Measurements from ENCODE around the gene CALML3. TPM values are rescaled to one million over a fixed set of nuclear protein-coding genes. Genes with fewer than 3 reads are reported as not detected.

Gene CALML3
- total RNA-seq, 2 experiments from 2014 or later, result not detected

DNA sequence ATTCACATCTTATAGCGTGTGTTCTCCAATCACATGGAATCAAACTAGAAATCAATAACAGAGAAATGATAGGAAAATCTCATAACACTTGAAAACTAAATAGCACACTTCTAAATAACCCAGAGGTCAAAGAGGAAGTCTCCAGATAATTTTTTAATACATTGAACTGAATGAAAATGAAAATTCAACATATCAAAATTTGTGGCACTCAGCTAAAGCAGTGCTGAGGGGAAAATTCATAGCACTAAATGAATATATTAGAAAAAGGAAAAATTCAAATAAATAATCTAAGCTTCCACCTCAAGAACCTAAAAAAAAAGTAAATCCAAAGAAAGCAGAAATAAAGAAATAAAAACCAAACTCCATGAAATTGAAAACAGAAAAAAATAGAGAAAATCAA is 17.3 kb downstream of the CALML3 start:
- Mint-ChIP-seq H3K27me3 (peaks cover 8% of the 10 kb centered on the region), H3K27ac (no peak overlapping the region), H3K36me3 (peaks cover 2% of the 10 kb centered on the region), H3K4me1 (no peaks in the 10 kb centered on the region), H3K4me3 (no peak overlapping the region), H3K9me3 (peaks cover 13% of the 10 kb centered on the region)
- DNase-seq (no peak), ATAC-seq (ENCODE audit: low read depth) (no peak)
- POLR2A ChIA-PET, result no interaction called here

DNA sequence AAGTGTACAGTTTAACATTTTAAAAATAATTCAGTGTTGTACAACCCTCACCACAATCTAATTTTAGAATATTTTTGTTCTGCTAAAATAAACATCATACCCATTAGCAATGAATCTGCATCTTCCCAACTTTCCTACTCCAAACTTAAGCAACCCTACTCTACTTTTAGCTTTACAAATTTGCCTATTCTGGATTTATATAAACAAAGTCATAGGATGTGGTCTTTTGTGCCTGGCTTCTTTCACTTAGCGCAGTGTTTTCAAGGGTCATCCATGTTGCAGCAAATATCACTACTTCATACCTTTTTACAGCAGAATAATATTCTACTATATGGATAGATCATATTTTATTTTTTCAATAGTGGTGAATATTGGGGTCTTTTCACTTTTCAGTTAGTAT is 18.9 kb downstream of the CALML3 start:
- Mint-ChIP-seq H3K27me3 (peaks cover 6% of the 10 kb centered on the region), H3K4me1 (no peaks in the 10 kb centered on the region), H3K27ac (no peak overlapping the region), H3K36me3 (peaks cover 2% of the 10 kb centered on the region), H3K9me3 (peaks cover 13% of the 10 kb centered on the region), H3K4me3 (no peak overlapping the region)
- POLR2A ChIA-PET, result no interaction called here
- ATAC-seq (ENCODE audit: low read depth), result no peak
- no peak for DNase-seq

DNA sequence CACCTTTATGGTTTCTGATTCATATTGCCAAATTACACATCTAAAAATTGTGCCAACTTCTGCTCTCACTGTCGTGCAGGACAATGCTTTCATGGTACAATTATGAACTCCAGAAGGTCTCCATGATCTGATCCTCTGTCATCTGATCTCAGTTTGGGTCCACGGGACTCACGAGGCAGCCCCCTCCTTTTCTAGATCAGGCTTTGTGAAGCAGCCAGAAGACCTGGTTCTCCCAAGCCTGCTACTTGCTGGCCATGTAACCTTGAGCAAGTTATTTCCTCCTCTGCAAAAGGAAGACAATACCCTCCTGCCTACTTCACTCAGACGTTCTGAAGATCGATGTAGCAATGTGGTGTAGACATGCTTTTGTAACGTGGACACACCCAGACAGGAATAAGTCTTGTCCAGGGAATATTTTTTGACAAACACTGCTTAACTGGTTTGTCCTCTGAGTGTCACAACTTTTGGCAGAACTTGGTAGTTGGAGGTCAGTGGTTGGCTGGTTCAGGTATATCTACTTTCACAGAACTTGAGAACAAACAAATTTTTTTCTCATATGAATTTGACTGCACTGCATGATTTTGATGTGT is 19.6 kb downstream of the CALML3 start:
- no peak overlapping the region for H3K27ac Mint-ChIP-seq
- H3K4me3 Mint-ChIP-seq, result no peak overlapping the region
- H3K27me3 Mint-ChIP-seq, result peaks cover 4% of the 10 kb centered on the region
- H3K4me1 Mint-ChIP-seq, result no peaks in the 10 kb centered on the region
- POLR2A ChIA-PET, result no interaction called here
- peaks cover 2% of the 10 kb centered on the region for H3K36me3 Mint-ChIP-seq
- peaks cover 13% of the 10 kb centered on the region for H3K9me3 Mint-ChIP-seq
- peak; percentile 1 for DNase-seq
- ATAC-seq (ENCODE audit: low read depth), result no peak

DNA sequence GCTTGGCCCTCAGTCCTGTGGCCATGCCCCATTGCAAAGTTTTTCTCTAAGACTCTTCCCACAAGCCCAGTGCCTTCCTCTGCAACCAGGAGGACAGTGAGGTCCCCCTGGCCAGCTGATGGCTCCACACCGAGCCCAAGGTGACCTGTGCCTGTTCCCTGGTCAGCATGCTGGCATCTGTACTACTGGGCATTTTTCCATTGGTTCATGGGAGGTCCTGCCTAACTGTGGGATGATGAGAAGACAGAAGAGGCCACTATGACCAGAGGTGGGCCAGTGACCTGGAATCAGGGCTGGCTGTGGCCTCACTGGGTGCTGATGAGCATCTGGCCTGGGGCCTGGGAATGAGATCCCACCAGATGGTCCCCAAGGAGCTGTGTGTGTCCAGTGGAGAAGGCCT is 20.2 kb downstream of the CALML3 start:
- H3K4me3 Mint-ChIP-seq, result no peak overlapping the region
- H3K27me3 Mint-ChIP-seq, result peaks cover 3% of the 10 kb centered on the region
- POLR2A ChIA-PET, result no interaction called here
- H3K9me3 Mint-ChIP-seq, result peaks cover 12% of the 10 kb centered on the region
- DNase-seq, result peak; percentile 18
- H3K27ac Mint-ChIP-seq, result no peak overlapping the region
- H3K4me1 Mint-ChIP-seq, result peaks cover 2% of the 10 kb centered on the region
- H3K36me3 Mint-ChIP-seq, result peaks cover 2% of the 10 kb centered on the region
- ATAC-seq (ENCODE audit: low read depth), result no peak

DNA sequence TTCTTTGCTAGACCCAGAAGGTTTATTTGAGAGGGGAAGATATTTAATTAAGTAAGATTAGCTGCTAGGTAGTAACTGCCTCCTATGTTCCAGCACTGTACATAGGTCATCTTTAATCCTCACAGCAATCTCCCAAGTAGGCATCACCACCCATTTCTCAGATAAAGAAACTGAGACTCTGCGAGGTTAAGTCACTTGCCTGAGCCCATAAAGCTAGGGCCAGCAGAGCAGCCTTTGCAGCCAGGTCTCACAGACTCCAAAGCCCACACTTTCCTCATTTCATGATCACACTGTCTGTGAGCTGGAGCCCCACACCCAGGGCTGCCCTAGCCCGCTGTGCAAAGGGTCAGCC is 20.6 kb downstream of the CALML3 start:
- Mint-ChIP-seq H3K27ac (no peak overlapping the region), H3K9me3 (peaks cover 11% of the 10 kb centered on the region), H3K36me3 (peaks cover 2% of the 10 kb centered on the region), H3K4me1 (peaks cover 3% of the 10 kb centered on the region), H3K27me3 (peaks cover 3% of the 10 kb centered on the region), H3K4me3 (no peak overlapping the region)
- ATAC-seq (ENCODE audit: low read depth) (no peak), DNase-seq (no peak)
- POLR2A ChIA-PET, result no interaction called here

DNA sequence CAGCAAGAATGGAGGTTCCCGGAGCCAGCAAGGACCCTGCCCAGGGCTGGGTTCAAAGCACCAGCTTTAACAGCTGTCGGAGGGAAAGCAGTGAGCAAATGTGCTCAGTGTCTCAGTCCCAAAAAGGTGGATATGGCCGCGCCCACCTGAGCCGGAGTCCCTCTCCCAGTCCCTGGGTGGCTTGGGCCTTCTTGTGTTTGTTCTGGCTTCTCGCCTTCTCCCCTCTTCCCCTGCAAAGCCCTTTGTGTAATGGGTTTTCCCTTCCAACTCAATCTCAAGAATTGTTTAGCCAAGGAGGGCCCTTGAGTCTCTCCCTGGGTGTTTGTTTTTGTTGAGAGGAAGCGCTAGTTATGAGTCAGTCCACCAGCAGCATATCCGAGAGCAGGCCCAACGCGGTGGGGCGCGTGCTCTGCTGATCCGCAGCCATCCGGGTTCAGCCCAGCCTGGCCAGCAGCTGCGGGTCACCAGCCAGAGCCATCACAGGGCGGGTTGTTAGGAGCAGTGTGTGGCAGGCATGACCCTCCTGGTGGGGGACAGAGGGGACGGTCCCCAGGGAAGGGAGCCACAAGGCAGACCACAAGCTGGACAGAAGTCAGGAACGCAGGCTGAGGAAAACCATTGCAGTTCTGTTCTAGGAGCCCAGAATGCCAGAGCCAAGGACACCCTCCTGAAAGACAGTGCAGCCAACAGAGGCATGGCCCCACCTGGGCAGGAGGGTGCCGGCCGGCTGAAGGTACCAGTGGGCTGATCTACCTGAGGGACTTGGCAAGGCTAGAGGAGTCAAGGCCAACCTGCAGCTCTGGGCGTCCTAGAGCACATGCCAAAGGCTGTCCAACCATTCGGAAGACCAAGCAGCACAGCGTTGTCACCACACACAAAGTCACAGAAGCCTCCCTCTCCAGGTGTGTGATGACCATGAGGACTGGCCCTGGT is 21.3 kb downstream of the CALML3 start:
- Mint-ChIP-seq H3K4me3 (no peak overlapping the region), H3K4me1 (peaks cover 5% of the 10 kb centered on the region), H3K27me3 (peaks cover 3% of the 10 kb centered on the region), H3K9me3 (peaks cover 7% of the 10 kb centered on the region), H3K36me3 (peaks cover 2% of the 10 kb centered on the region), H3K27ac (peak overlapping the region; percentile 35)
- peak; percentile 21 for DNase-seq
- POLR2A ChIA-PET, result no interaction called here
- ATAC-seq (ENCODE audit: low read depth), result no peak

DNA sequence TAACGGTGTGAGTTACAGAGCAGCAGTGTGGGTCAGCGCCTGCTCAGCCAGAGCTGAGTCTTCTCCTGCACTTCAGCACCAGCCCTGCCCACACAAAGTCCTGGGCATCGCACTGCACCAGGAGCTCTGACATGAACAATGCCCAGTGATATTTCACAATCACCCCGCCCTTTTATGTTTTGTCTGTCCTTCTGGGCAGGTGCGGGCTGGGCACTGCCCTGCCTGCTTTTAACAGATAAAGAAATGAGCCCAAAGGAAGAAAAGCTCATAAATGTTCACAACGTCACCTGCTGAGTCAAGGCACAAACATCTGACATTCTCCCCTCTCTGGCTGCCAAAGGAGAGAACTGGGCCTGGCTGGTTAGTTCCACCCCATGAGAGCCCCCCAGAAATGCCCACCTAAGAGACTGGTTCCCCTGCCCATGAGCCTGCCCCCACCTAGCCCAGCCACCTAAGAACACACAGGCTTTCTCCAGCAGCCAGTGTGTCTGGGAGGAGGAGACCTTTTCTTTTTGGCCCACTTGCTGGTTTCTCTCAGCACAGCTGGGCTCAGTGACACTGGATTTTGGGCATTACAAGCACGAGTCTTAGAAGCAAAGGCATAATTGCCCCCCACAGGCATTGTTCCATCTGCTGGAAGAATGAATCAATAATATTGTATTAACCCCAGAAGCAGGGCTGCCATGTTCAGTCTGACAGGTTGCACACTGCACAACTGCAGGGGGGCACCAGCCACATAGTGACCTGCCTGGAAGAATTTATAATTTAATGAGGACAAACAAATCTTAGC is 22.3 kb downstream of the CALML3 start:
- DNase-seq, result peak; percentile 10
- no peak overlapping the region for H3K27ac Mint-ChIP-seq

DNA sequence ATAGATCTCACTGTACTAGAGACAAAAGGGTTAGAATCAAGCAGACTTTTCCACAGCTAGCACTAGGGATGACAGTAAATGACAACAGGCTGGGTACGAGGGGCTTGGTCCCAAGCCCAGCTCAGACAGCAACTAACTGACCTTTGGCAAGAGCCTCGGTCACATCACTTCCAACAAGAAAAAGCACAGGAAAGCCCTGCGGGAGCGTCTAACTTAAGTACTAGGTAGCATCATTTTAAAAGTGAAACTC is 22.8 kb downstream of the CALML3 start:
- peaks cover 5% of the 10 kb centered on the region for H3K9me3 Mint-ChIP-seq
- no peak overlapping the region for H3K27ac Mint-ChIP-seq
- DNase-seq (no peak), ATAC-seq (ENCODE audit: low read depth) (no peak)
- H3K36me3 Mint-ChIP-seq, result no peaks in the 10 kb centered on the region
- peaks cover 17% of the 10 kb centered on the region for H3K4me1 Mint-ChIP-seq
- no peak overlapping the region for H3K4me3 Mint-ChIP-seq
- peaks cover 3% of the 10 kb centered on the region for H3K27me3 Mint-ChIP-seq
- POLR2A ChIA-PET, result no interaction called here

More for the DNA sequence above, 22.3 kb downstream of the CALML3 start:
- POLR2A ChIA-PET, result no interaction called here
- Mint-ChIP-seq H3K27me3 (peaks cover 3% of the 10 kb centered on the region), H3K4me3 (no peak overlapping the region), H3K4me1 (peaks cover 13% of the 10 kb centered on the region), H3K9me3 (peaks cover 5% of the 10 kb centered on the region), H3K36me3 (no peaks in the 10 kb centered on the region)
- no peak for ATAC-seq (ENCODE audit: low read depth)

DNA sequence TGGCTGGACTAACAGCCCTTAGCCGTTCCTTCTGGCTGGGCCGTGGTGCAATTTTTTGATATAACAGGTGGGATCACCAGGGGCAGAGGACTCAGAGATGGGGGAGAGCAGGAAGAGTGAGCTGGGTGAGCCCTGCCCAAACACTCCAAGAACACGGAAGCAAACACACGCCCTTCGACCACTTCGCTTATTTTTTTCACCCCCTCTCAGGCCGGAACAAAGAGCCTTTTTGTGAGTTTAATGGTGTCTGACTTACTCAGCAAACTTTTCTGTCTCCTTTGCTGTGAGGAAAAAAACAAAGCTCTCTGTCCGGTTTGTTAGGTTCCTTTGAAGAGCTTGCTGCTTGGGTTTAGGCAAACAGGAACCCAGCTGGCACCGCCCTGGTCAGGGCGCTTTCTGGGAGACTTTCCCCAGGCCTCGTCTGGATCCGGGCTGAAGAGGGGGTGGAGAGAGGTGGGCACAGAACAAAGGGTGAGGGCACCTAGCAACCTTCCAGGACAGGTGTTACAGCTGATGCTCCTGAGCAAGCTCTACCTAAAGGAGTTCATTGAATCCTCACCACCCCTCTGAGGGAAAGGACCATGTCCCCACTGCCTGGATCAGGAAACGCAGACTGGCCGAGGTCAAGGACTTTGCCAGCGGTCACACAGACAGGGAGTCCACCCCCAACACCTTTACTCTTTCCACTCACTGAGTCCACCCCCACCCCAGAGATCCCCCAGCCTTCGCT is 23.3 kb downstream of the CALML3 start:
- peaks cover 19% of the 10 kb centered on the region for H3K4me1 Mint-ChIP-seq
- H3K4me3 Mint-ChIP-seq, result no peak overlapping the region
- DNase-seq (peak; percentile 18), ATAC-seq (ENCODE audit: low read depth) (no peak)
- H3K27me3 Mint-ChIP-seq, result peaks cover 3% of the 10 kb centered on the region
- no peak overlapping the region for H3K27ac Mint-ChIP-seq
- peaks cover 2% of the 10 kb centered on the region for H3K9me3 Mint-ChIP-seq
- POLR2A ChIA-PET, result interaction anchor here (1.2 kb wide), 1 partner anchor 101 kb away, joined by 4 read pairs; no protein-coding TSS in a partner anchor
- no peaks in the 10 kb centered on the region for H3K36me3 Mint-ChIP-seq

DNA sequence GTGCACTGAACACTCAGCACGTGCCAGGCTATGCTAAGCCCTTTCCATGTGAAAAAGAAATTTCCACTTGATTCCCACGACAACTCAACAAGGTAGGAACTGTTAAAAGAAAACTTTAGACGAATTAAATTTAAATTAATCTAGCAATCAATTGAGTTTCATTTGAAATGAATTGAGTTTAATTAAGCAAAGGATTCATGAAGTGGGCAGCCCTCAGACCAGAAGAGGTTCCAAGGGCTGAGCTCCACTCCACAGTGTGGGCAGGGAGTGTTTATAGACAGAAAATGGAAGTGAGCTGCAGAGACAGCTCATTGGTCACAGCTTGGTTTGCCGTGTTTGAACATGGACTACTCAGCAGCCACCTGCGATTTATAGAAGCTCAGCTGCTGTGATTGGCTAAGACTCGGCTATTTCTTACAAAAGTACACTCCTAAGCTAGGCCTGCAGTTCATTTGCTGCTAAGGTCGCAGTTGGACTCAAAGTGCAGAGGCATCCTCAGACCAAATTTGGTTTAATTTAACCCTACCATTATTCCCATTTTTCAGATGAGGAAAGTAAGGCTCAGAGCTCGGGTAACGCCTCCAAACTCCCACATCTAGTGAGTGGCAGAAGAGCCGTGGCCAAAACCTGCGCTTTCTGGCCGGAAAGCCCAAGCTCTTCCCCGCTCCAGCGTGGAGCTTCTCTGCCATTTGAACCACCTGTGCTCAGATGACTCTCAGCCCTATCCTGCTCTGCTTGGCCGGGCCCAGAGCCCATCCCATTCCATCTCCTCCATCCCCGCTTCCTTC is 24.9 kb downstream of the CALML3 start:
- DNase-seq (peak; percentile 3), ATAC-seq (ENCODE audit: low read depth) (no peak)
- Mint-ChIP-seq H3K4me3 (no peak overlapping the region), H3K36me3 (no peaks in the 10 kb centered on the region), H3K9me3 (no peaks in the 10 kb centered on the region), H3K27me3 (no peaks in the 10 kb centered on the region), H3K4me1 (peaks cover 22% of the 10 kb centered on the region), H3K27ac (no peak overlapping the region)
- POLR2A ChIA-PET, result interaction anchor here (1.2 kb wide), 1 partner anchor 102 kb away, joined by 4 read pairs; no protein-coding TSS in a partner anchor

DNA sequence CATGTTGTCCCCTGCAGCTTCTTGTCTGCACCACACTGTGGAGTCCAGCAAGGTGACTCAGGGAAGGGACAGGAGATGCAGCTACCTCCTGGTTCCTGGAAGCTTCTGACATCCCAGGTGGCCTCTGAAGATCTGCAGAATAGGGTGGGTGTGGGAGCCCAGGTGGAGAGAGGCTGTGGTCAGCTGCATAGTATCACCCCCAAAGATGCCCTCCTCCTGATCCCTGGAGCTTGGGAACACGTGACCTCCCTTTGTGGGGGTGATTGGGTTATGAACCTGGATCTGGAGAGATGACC is 25.4 kb downstream of the CALML3 start:
- peaks cover 22% of the 10 kb centered on the region for H3K4me1 Mint-ChIP-seq
- POLR2A ChIA-PET, result no interaction called here
- ATAC-seq (ENCODE audit: low read depth) (no peak), DNase-seq (peak; percentile 24)
- H3K27ac Mint-ChIP-seq, result no peak overlapping the region
- H3K27me3 Mint-ChIP-seq, result no peaks in the 10 kb centered on the region
- H3K9me3 Mint-ChIP-seq, result no peaks in the 10 kb centered on the region
- no peaks in the 10 kb centered on the region for H3K36me3 Mint-ChIP-seq
- no peak overlapping the region for H3K4me3 Mint-ChIP-seq

DNA sequence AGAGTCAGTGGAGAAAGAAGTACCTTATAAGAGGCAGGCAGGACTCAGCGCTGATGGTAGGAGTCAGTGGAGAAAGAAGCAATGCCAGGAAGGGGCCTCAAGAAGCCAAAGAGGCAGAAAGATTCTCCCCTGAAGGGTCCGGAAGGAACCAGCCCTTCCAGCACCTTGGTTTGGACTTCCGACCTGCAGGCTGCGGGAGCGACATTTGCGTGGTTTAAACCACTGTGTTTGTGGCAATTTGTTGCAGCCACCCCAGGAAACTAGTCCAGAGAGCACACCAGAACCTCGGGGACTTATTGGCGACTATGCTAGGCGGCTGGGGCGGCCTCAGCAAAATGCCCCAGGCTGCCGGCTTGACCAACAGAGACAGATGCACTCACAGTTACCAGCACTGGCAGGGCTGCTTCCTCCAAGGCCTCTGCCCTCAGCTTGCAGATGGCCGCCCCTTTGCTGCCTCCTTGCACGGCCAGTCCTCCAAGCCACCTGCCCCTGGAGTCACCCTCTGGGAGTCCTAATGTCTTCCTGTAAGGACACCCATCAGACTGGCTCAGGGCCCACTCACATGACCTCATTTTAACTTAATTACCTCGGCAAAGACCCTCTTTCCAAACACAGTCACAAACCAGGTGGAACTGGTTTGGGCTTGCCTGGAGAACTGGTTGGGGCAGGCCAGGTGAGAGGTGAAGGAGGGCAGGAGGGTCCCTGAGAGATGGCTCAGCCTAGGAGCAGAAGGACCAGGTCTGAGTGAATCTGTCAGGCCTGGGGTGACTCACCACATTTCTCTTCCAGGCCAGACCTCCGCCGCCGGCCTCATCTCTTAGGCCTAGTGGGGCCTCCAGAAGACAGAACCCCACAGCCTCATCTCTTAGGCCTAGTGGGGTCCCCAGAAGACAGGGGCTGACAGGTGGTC is 26.1 kb downstream of the CALML3 start:
- no peaks in the 10 kb centered on the region for H3K27me3 Mint-ChIP-seq
- H3K4me3 Mint-ChIP-seq, result no peak overlapping the region
- no peaks in the 10 kb centered on the region for H3K36me3 Mint-ChIP-seq
- DNase-seq, result peak; percentile 29
- POLR2A ChIA-PET, result interaction anchor here (1.0 to 1.5 kb wide), 2 partner anchors 50 to 104 kb away, joined by 3 to 5 read pairs; no protein-coding TSS in a partner anchor
- no peaks in the 10 kb centered on the region for H3K9me3 Mint-ChIP-seq
- no peak overlapping the region for H3K27ac Mint-ChIP-seq
- H3K4me1 Mint-ChIP-seq, result peaks cover 22% of the 10 kb centered on the region
- ATAC-seq (ENCODE audit: low read depth), result no peak

Measured in activated naive CD8-positive, alpha-beta T cell treated with anti-CD3 and anti-CD28 coated beads, Interleukin-2, amount 10 ng/mL, durations not matched to agents 7 days and 5 days (primary cell).